ENCODE measurements around the gene UBIAD1.
A peak's percentile ranks its signal among the peaks of the same experiment; 100 is the strongest.

UBIAD1 gene

DNA sequence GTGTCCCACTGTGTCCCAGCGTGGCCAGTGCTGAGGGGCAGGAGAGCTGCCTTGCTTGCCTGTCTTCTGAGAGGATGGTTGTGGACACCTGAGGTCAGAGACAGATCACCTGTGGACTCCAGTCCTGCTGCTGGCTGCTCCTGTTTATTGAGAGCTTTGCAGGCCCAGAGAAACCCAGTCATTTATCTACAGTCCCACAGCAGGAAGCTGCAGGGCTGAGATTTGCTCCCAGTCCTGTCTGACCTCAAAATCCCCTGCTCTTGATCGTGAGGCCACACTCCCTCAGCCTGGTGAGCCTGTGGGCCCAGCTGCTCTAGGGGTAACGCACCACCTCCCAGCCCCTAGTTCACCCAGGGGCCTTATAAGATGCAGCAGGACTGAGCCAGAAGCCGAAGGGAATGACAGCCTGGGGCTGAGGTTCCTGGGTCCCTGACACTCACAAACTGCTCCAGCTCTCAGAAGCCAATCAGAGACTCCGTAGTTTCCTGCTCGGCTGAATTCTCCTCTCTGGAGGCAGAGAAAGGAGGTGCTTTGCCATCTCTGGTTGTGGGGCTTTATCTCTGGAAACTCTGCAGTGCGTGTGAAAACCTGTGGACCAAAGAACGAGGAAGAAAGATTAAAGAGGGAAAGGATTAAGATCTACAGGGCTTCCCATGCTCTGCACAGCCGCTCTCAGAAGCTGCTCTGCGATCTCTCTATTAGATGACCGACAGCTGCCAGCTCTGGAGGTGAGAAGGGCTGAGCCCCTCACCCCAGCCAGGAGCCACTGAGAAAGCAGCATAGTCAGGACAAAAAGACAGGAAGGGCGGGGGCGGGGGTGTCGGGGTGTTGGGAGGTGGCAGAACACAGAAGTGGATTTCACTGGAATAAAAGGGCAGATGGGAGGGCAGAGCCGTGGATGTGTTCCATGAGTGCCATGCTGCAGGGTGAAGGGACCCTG lies 39.1 kb downstream of the UBIAD1 start:
- DNase-seq (ENCODE audit: low read depth in 2 of 2): no peak

- no peak for DNase-seq (ENCODE audit: low read depth in 2 of 2)
Measured at GRCh38 chr1:11314959-11315358, 42.0 kb downstream of the UBIAD1 start.

- peak; percentile 24 for DNase-seq (ENCODE audit: low read depth in 2 of 2)
Measured at GRCh38 chr1:11316701-11317100, 43.7 kb downstream of the UBIAD1 start.

DNA sequence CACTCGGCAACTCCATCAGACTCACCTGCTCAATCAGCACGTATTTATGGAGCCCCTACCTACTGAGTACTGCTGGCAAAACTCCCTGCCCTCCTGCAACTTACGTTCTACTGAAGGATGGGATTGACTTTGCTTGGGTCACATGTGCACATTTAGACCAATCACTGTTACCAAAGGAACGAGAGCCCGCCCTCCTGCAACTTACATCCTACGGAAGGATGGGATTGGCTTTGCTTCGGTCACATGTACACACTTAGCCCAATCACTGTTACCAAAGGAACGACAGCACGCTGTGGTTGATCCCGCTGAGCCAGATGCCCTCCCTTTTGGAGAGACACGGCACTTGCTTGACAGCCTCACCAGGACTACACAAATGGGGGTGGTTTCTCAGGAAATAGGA lies 46.0 kb downstream of the UBIAD1 start:
- DNase-seq (ENCODE audit: low read depth in 2 of 2): no peak

DNA sequence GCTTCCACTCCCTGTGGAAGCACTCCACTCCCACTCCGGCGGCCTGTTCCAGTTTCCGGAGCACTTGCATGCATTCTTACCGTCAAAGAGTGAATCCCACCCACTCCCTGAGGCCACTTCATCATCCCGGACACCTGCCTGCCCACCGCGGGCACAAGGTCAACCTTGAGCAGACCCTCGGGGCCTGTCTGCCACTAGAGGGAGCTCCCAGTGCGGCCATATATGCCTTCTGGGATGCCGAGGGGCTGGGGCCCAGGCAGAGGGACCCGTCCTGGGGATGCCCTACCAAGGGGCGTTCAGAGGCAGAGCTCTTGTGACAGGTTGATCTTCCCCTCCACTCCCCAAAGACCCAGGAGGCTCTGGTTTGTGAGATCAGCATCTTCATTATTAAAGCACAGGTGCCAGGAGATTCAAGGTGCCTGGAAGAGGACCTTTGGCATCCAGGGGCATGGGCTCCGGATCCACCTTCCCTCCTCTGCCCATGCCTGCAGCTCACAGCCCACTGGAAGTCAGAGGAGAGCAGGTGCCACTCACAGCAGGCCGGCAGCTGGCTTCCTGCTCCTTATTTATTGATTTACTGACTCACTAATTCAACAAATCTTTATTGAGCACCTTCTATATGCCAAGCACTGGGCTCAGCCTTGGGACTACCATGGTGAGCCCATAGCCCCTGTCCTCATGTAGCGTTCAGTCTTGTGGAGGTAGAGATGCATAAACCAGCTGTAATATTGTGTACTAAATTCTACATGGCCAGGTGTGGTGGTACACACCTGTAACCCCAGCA lies 47.3 kb downstream of the UBIAD1 start:
- DNase-seq (ENCODE audit: low read depth in 2 of 2): no peak

- no peak for DNase-seq (ENCODE audit: low read depth in 2 of 2)
Measured at GRCh38 chr1:11321656-11322491, 48.9 kb downstream of the UBIAD1 start.

DNA sequence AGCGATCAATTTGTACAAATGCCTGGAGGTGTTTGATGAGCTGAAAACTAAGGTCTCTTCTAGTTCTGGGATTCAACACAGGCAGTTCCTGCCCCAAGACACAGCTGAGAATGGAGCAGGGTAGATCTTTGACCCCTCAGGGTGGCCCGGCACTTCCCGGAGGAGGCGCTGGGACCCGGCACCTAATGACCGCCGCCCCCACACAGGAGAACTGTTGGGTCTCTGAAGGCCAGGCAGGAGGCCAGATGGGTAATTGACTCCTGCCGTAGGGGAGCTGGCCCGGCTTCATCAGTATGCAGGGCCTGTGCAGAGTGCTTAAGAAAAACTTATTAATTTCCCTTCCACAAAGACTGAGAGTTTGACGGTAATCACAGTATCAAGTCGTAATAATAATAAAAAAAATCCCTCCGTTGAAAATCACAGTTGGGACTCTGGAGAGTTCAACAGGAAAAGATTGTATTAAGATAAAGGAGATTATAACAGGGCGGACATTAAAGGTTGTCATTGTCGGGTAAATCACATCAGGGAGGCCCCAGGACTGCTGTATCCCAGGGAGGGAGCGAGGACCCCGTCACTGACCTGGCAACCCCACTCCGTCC lies 51.7 kb downstream of the UBIAD1 start:
- no peak for DNase-seq (ENCODE audit: low read depth in 2 of 2)

DNA sequence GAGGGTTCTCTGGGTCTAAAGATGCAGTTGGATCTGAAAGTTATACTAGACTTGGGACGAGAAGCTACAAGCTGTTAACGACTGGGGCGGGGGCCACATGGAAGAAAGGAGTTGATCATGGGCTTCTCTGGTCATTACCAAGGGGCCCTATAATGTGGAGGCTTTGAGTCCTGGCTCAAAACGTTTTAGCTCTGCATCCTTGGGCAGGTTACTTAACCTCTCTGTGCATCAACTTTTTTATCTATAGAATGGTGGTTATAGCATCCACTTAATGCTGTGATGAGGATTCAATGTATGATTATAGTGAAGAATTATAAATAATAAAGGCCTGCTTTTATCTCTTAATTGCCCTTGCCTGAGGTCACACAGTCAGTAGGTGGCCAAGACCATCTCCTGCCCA lies 53.1 kb downstream of the UBIAD1 start:
- no peak for DNase-seq (ENCODE audit: low read depth in 2 of 2)

GRCh38 chr1:11328444-11328843 lies 55.4 kb downstream of the UBIAD1 start:
- DNase-seq (ENCODE audit: low read depth in 2 of 2): no peak

DNA sequence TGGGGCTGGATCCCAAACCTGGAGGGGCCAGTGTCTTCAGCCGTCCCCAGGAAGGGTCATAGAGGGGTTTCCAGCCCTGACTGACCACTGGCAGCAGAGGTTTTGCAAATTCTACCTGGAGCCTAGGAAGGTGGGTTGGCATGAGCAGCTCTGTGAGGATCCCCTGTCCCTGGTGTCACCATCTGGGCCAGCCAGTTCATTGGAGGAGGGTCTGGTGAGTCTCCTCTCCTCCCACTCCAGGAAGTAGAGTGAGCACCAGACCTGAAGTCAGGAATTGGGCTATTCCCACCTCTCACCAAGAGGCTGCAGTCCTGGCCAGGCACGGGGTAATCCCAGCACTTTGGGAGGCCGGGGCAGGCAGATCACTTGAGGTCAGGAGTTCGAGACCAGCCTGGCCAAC lies 57.4 kb downstream of the UBIAD1 start:
- no peak for DNase-seq (ENCODE audit: low read depth in 2 of 2)

DNA sequence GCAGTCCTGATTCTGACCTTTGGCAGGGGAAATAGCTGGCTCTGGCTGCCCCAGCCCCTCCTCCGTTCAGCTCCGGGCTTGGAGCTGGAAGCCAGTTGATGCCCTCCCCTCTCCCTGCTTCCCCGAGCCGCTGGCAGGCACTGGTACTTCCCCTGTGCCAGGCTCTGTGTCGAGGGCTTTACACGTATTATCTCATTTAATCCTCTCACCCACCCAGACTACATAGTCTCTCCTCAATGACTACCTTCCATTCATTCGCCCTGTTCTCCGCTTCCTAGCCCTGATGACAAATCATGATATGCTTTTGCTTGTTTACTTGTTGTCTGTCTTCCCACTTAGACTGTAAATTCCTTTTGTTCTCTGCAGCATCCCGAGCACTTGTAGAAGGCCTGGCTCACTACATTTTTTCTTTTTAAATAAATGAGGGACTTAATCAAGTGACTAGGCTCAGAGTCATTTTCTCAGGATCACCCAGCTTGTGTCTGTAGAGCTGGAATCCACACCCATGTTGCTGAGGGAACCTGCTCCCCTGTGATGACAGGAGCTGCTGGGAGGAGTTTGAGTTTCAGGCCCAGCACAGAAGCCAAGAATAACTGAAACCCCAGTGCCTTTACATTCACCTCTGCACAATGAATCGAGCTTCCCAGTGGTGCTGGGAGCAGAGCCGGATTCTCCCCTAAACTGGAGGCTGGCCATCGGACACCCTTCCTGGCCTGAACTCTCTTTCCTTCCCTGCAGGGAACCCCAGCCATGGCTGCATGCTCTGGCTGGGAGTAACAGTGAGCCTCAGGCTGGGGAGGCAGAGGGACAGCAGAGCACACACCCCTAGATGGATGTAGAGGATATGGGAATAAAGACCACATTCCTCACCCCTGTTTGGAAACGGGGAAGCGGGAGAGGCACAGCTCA lies 58.3 kb downstream of the UBIAD1 start:
- DNase-seq (ENCODE audit: low read depth in 2 of 2): no peak

DNA sequence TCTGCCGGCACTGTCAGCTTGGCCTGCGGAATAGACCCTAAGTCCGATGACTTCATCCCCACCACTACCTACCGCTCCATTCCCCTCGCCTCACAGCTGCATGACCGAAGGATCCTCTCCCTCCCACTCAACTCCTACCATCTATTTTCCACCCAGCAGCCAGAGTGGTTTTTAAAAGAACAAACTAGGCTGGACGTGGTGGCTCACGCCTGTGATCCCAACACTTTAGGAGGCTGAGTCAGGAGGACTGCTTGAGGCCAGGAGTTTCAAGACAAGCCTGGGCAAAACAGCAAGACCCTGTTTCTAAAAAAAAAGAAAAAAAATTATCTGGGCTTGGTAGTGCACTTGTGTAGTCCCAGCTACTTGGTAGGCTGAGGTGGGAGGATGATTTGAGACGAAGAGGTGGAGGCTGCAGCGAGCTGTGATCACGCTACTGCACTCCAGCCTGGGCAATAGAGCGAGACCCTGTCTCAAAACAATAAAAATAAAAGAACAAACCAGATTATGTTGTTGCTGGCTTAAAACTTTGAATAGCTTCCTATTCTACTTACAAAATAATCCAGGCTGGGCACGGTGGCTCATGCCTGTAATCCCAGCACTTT lies 59.0 kb downstream of the UBIAD1 start:
- no peak for DNase-seq (ENCODE audit: low read depth in 2 of 2)

DNA sequence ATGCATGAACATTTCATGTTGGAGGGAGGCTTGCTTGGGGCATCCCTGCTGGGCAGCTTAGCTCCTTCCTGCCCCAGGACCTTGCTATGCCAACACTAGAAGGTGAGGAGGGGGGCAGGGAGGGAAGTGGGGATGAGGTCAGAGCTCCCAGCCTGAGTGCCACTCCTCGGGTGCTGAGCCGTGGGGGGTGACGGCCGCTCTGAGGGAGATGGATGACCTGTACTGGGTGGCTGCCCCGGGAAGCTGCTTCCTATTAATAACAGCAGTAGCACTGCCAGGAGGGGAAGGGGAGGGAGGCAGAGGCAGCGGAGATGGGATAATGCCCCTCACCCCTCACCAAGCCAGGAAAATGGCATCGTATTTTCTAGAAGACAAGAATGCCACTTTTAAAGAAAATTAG lies 60.6 kb downstream of the UBIAD1 start:
- DNase-seq (ENCODE audit: low read depth in 2 of 2): no peak

DNA sequence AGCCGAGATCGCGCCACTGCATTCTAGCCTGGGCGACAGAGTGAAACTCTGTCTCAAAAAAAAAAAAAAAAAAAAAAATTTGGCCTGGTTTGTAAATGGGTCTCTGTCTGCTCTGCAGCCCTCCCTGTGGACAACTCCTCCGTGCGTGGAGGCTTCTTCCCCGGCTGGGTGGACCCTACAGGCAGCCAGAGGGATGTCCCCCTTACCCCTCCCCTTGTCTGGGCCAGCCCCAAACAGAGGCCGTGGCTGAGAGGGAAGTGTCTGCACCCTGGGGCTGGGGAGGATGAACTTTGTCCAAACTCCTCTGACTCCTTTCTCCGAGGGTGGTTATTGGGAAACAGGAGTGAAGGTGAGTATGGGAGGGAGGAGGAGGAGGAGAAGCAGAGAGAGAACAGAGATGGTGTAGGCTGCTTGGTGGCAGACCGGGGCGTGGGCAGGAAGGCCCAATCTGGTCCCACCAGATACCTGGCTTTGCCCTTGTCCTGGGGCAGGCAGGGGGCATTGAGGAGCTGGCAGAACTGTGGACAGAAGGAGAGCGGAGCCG lies 61.3 kb downstream of the UBIAD1 start:
- no peak for DNase-seq (ENCODE audit: low read depth in 2 of 2)

GRCh38 chr1:11334821-11335220 lies 61.8 kb downstream of the UBIAD1 start:
- DNase-seq (ENCODE audit: low read depth in 2 of 2): no peak

GRCh38 chr1:11335417-11336056 lies 62.5 kb downstream of the UBIAD1 start:
- DNase-seq (ENCODE audit: low read depth in 2 of 2): no peak

GRCh38 chr1:11337580-11338073 lies 64.6 kb downstream of the UBIAD1 start:
- no peak for DNase-seq (ENCODE audit: low read depth in 2 of 2)
